ENCODE results near the gene KSR2.

The KSR2 gene

DNA sequence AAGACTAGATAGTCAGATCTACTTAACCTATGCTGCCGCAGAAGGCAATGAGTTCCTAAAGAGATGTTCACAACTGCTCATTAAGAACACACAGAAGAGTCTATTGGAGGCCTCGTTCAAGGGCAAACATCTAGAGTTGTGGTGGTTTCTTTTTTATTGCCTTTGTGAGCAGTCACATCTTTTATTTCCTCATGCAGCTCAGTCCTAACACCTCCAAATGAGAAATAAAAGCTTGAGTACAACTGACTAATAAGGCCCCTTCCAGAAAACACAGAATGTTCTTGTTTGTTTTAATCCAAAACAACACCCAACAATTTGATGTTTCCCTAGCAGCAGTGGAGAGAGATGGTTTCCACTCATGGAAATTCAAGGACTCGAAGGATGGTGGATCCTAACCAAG, 483.9 kb downstream of the KSR2 start:
- DNase-seq, result no peak

DNA sequence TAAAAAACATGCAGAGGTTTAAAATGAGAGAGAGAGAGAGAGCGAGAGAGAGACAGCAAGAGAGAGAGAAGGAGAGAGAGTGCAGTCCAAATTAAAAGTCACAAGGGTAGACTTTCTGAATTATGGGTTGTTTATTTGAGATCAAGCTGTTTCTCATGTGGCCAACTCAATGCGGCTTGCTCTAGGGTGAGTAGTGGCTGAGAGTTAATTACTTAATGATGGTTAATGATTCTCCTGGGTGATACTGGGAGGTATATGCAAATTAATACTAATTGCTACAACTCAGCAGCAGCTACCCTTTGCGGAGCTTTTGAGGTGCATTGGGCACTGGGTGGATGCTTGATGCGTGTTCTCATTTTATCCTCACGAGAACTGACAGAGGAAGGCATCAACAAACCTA, 485.3 kb downstream of the KSR2 start:
- DNase-seq, result no peak

DNA sequence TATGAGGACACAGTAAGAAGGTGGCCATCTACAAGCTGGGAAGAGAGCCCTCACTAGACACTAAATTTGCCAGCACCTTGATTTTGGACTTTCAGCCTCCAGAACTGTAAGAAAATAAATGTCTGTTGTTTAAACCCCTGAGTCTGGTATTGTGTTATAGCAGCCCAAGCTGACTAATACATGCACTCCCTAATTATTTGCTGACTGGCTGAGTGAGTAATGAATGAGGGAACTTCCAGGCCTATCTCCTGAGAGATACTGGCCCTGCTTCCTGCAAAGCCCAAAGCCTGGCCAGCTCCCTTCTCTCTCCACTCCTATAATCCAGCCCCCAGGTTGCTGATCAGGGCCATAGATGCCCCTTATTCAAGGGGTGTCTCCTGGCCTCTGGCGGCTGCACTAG, 487.3 kb downstream of the KSR2 start:
- no peak for DNase-seq

DNA sequence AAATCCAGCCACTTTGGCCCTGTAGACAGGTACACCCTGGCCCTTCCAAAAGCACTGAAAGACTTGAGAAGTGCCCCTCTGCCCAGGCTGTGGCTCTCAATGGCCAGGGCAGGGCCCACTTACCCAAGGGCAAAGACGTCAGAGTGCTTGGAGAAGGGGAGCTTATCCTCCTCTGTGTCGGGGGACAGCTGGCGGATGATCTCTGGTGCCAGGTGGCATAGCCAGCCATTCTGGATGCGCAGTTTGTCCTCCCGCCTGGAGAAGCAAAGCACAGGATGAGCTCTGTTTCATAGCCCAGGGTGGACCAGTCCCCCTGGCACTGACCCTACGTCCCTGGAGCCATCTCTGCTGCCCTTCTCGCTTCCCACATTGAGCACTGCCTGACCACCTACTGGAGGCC, 492.4 kb downstream of the KSR2 start:
- DNase-seq, result no peak

DNA sequence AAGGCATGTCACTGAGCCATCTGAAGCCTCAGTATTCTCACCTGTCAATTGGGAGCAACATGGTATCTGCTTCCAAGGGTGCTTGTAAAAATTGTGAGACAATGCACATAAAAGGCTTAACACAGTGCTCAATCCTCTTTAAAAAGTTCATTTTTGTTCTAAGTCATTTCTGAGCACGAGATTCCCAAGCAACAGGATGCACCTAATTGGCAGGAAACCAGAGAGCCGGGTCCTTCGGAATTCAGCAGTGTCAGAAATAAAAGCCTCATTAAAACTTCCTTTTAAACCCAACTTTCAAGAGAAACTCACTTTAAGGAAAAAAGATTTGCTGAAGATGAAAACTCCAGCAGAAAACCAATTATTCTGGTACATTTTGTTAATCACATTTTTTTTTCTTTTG, 494.9 kb downstream of the KSR2 start:
- DNase-seq, result no peak

DNA sequence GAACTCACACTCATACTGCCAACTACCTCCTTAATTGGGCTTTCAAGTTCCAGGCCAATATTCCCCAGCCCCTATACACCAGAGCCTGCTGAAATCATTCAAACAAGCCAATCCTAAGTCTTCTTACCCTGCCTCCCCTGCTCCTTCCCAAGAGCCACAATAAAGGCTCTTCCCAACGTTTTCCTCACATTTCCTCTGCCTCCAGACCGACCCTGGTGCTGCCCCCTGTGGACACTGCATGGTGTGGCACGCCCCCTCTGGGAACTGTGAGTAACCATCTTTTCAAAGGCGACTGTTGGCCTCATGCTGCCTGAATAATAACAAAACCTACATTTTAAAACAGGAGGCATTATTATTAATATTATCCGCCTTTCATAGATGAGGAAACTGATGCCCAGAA, 495.8 kb downstream of the KSR2 start:
- no peak for DNase-seq

DNA sequence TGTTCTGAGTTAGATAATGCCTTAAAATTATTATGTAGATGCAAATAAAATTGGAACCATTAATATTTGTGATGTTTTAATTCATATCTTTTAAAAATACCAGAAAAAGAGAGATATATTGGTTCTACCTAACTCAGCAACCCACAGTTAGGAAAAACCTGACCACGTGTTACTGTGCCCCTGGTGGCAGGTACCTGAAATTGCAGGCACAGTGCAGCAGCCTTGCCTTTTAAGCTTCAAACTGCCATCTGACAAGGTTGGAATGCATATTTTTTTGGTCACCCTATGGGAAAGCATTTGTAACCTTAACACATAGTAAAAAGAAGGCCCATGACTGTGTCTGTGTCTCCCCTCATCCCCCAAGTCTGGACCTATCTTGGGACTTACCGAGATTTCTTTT, 498.0 kb downstream of the KSR2 start:
- DNase-seq, result no peak

DNA sequence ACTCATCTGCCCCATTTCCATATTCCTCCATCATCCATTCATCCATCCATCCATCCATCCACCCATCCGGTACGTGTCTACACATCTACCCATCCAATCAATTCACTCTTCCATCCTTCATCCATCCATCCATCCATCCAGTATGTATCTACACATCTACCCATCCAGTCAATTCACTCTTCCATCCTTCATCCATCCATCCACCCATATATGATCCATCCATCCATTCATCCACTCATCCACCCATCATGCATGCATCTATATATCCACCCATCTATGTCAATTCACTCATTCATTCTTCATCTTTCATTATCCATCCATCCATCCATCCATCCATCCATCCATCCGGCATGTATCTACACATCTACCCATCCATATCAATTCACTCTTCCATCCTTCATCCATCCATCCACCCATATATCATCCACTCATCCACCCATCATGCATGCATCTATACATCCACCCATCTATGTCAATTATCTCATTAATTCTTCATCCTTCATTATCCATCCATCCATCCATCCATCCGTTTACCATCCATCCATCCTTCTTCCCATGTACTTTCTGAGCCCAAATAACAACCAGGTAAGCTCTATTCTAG, 498.8 kb downstream of the KSR2 start:
- DNase-seq, result no peak

DNA sequence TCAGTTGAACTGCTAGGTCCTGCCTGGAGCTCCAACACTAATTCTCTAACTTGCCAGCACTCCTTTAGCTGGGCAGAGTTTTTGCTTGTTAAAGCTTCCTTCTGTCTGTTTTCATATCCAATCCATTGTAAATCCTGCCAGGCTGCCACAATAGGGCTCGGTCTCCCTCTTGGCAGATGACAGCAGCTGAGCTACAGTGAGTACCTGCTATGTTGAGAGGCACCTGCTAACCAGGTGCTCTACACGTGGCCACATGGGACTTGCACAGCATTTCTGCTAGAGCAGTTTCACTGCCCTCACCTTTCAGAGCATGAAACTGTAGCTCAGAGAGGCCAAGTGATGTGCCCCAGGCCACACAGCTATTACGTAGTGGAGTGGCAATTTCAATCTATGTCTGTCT, 500.8 kb downstream of the KSR2 start:
- no peak for DNase-seq

DNA sequence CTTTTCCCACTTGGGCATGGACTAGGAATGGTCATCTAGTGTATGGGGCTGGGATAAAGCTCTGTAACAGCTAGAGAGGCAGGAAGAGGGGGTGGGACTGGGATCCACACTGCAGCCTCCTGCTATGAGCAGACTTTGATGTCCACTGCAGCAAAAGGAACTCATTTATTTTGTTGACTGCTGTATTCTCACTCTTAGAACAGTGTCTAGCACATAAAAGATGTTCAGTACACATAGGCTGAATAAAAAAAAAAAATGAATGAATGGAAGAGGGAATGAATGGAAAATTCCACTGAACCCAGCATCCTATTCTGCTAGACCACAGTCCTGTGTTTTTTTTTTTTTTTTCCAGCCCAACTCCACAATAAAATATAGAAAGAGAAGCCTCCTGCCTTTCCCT, 501.2 kb downstream of the KSR2 start:
- no peak for DNase-seq

DNA sequence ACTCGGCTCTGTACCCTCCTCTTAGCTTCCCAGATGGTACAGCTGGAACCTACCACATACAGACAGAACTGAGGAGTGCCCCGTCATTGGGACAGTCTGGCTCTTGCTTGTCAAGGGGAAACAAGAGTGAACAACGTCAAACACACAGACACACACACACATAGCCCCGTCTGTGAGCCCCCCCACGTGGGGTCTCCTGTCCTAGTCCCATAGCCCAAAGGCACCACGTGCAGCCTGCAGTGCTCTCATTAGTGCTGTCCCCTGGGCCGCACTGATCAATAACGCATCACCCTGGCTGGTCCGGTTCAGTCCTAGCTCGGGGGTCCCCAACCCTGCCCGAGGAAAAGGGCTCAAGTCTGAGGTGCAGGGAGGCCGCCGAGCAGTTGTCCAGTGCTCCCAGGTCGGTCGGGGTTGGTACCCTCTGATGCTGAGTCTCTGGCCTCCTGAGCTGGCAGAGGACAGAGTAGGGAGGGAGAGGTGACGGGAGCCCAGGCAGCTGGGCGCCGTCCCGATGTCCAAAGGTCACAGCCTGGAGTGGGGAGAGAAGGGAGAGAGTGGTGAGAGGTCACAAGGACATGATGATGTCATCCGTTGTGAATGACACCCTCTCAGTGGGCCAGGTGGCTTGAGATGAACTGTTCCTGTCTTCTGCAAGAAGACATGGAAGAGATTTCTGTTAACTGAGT, 502.0 kb downstream of the KSR2 start:
- no peak for DNase-seq

DNA sequence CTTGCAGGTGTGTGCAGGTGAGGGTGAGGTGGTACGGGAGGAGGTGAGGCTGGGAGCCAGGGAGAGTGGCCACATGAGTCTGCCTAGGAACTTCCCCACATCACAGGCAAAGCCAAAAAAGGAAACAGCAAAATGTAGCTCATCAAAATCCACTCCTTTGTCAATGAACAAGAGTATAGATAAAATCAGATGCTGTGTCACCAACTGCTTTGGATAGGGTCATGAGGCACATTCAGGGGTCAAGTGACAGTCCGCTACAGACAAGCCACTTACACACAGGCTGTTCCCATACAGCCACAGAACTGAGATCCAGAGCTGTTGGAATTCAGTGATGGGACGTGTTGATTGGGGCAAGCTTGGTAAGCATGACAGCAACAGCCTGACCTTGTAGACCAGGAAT, 507.1 kb downstream of the KSR2 start:
- no peak for DNase-seq

DNA sequence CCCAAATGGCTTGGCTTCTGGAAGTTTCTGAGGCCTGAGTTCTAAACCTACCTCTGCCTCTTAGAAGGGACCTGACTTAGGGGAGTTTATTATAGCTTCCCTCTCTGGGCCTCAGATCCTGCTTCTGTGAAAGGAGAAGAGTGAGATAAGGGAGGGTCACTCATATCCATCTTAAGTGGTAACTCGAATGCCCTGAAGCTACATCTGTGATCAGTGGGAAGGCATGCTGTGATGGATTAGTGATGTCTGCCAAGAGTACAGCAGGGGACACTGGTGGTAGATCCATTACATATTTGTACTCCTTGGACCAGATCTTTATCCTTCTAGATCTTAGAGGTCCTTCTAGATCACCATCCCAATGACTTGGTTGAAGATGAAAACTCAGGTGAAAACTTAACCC, 509.6 kb downstream of the KSR2 start:
- DNase-seq, result no peak

DNA sequence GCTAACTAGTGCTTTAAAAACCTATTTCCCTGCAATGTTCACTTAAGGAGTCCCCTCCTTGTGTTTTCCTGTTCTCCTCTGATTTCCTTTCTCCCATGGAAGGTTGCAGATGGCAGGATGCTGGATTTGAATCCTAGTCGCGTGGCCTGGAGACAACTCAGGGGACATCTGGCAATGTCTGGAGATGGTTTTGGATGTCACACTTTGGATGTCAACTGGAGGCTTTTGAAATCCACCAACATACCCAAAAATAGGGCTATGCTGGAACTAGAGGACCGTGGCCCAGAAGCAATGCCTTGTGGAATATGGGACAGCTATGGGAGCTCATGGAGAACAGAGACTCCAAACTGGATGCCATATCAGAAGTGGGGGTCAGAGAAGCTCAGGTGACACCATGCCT, 511.6 kb downstream of the KSR2 start:
- no peak for DNase-seq

DNA sequence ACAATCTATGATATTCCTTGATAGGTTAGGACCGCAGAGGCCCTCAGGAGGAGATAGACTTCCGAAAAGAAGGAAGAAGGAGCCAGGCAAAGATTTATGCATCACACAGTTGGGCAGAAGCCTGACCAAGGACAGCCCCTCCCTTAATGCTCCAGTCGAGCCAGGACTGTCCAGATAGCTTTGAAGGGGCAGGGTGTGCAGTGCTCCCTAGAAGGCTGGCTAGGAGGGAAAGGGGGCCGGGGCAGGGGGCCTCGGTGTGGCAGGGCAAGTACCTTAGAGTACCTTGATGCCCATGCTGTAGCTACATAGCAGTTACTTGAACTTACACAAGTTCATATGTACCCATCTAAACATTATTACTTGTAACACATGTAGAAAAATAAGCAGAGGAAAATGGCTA, 512.7 kb downstream of the KSR2 start:
- DNase-seq, result no peak

DNA sequence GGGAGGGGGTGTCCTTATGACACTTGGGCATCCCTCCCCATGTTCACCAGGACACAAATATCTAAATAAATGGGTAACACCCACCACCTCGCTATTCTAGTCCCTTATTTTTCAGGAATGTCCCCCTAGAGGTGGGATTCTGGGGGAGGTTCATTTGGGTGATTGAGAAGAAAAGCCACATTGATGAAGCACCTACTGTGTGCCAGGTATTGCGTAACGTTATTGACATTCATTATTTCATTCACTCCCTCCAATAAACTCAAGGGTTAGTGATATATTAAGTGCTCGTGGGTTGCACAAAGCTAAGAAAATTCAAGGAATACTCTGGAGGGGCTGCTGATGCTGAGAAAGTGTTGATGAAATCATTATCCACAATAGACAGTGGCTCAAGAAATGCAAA, 514.8 kb downstream of the KSR2 start:
- no peak for DNase-seq

DNA sequence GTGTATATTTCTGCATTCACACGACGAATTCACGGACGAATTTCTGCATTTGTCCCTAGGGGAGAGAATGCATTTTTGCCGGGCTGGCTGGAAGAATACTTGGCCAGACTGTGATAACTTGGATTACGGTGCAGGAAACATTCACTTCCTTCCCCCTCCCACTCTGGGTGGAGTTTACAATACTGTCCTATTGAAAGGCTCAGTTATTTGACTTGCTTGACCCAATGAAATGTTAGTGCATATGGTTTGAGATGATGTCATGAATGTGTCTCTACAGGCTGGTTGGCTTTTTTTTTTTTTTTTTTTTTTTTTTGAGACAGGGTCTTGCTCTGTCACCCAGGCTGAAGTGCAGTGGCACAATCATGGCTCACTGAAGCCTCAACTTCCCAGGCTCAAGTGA, 516.7 kb downstream of the KSR2 start:
- no peak for DNase-seq

DNA sequence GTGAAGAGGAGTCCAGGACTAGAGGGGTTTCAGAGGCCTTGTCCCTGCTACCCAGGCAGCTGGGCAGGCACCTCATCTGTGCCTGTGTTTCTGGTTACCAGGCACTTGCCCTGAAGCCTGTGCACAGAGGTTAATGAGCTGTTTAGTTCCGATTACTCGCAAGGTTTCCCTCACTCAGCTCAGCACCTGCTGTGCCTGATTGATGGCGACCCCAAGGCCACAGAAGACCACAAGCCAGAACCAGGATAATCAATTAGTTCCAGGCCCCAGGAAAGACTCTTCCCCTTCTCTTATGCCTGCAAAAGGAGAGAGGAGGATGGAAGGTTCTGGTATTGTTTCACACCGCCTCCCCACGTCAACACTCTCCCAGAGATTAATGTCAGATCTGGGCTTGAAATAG, 518.6 kb downstream of the KSR2 start:
- DNase-seq, result no peak

DNA sequence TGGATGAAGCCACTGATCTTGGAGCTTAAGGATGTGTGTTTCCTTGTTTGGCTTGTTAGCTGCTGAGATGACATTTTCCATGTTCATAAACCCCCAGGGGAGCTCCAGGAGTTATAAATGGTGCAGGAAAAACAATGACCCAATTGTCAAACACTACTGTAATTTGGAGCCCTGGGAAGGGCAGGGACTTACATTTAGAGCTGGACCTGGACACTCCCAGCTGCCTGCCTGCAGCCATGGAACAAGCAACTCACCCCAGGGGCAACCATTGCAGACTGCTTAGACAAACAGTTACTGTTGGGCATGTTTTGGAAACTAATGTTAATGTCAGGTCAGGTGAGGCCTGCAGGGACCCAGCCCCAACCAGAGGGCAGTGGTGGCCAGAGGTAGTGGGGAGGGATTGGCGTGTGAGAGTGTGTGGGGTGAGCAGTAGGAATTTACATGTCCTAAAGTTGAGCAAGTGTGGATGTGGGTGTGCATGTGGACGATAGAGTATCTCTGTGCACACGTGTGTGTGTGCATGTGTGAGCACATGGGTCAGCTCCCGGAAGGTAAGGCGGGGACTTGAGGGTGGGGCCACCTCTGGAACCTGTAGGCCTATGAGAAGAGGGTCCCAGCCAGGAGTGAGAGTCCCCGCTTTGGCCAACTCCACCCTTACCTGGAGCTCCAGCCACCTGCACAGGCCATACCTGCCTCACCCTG, 521.0 kb downstream of the KSR2 start:
- no peak for DNase-seq

DNA sequence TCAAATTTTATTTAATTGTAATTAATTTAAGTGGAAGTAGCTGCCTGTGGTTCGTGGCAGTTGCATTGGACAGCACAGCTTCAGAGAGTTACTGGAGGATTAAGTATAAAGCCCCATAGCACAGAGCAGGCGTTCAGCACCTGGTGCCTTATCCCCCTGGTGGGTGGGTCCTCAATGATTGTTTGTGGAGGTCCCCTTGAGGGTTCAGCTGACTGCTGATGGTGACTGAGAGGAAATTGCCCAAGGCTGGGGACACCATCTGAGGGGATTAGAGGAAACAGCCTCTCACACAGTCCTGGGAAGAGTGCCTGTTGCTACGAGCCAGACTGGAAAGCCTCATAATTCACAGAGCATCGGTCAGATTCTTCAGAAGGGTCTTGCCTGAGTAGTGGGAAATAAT, 524.0 kb downstream of the KSR2 start:
- no peak for DNase-seq

DNA sequence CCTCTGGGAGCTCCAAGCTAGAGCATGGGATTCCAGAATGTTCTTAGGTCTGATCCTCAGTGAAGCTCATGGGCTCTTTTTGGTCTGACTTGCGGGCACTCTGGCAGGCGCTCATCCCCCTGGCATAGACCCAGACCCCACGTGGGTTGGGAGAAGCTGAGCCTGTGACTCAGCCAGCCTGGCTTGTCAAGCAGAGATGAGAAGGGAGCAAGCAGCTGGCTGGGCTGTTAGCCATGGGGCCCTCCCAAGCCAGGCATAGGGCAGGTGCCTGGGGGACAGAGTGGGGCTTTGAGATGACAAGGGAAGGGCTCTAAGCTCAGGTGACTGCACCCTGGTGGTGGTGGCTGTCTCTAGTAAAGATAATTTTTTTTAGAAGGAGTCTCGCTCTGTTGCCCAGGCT, 527.0 kb downstream of the KSR2 start:
- no peak for DNase-seq

DNA sequence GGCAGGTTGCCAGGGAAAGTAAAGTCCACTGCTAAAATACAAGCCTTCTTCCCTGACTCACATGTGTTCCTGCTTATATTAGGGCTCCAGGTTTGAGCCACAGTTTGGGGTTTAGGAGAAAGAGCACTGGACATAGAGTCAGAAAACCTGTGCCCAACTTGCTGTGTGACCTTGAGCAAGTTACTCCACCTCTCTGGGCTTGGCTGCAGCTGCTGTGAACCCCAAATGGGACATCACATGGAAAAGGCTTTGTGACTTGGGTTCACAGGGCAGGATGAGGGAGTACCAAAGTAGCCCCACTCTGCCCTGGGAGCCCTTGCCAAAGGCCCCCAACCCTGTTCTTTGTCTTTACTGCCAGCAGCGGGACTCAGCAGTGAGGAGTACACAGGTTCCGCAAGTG, 528.4 kb downstream of the KSR2 start:
- no peak for DNase-seq

DNA sequence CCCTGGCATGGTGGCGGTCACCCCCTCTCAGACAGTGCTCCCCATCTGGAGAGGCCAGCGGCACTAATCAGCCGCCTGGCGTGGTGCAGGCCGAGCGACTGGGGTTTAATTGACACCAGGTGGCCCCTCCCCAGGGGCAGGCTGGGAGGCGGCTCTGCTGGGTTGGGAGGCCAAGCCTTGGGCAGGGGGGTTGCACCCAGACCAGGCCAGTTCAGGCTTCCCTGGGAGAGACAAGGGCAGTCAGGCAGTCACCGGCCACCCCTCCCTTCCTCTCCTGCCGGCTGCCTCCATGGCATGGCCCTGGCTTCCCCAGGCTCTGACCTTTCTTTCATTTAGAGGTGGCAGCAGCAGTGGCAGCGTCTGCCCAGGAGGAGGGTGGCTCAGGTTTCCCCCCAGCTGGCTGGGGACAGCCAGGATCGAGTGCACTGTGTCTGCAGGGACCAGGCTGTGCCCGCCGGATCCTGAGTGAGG, 529.2 kb downstream of the KSR2 start:
- DNase-seq, result no peak

DNA sequence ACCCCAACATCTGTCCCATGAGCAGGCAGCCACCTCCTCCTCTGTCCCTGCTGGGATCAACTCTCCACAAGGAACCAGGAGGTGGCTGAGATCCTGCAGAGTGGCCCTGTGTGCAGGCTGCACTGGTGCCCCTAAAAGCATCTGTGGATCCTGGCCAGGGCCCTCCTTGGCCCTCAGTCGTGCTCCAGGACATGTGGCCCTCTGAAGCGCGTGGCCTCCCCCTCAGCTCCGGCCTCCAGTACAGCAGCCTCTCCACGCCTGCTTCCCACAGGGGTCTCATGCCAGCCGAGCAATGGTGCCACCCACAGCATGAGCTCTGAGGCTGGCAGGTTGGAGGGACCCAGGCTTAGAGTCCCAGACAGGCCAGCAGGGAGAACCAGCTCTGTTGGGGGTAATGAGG, 530.0 kb downstream of the KSR2 start:
- no peak for DNase-seq
